SKM-1 treated with dmso at 0.1 percent for 144 hours (cell line): Measurements from ENCODE around the gene MSL1.

Source experiments
- DNase-seq: peaks from one replicate; lab custom pipeline; 2025; ENCODE audit not compliant: unreplicated experiment; lab: John Stamatoyannopoulos, UW

MSL1 gene

DNA sequence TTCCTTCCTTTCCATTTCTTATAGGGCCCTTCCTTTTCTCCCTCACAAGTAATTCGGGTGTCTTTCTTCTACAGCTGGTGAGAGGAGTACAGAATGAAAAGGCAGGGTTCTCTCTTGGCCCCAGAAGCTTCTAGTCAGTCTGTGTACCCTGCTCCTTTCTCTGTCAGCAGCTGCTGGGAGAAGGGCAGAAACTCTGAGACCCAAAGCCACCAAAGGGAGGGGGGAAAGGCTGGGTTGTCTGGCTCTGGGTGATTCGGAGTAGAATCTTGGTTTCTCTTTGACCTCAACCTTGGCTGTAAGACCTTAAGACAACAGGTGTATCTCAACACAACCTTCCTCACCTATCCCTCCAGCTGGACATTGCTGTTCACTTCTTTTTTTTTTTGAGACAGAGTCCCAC is 18.1 kb upstream of the MSL1 start:
- no peak for DNase-seq

DNA sequence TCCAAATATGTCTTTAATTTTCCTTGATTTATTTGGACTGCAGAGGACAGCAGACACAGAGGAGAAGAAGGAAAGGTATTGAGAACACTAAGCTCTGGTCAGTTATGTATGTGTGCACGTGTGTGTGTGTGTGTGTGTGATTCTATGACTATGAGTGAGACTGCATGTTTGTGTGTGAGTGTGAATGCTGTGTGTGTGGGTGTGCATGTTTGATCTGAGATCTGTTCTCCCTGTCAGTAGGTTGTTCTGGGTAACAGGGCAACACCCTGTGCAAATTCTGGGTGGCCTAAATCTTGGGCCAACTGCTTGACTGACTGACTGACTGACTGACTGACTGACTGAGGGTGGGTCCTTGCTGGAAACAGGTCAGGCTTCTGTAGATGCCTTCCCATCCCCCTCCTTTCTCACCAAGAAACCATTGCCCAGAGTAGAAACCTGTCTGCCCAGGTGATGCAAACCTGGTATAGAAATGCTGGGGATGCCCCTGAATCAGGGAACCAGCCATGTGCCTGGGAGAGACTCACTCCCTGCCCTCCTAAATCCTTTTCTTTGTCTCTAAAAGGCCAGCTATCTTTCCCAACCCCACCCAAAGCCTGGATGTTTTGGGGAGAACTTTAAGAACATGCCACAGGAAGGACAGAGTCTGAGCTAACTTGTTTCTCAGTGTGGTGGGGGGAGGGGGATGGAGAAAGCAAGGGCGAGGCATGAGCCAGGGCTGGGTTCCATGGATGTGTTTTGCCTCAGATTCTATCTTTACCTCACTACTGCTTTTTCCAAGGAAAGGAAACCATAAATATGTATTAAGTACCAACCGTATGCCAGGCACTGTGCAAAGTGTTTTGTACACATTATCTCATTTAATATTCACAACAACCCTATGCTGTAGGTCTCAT is 16.9 kb upstream of the MSL1 start:
- DNase-seq: no peak

DNA sequence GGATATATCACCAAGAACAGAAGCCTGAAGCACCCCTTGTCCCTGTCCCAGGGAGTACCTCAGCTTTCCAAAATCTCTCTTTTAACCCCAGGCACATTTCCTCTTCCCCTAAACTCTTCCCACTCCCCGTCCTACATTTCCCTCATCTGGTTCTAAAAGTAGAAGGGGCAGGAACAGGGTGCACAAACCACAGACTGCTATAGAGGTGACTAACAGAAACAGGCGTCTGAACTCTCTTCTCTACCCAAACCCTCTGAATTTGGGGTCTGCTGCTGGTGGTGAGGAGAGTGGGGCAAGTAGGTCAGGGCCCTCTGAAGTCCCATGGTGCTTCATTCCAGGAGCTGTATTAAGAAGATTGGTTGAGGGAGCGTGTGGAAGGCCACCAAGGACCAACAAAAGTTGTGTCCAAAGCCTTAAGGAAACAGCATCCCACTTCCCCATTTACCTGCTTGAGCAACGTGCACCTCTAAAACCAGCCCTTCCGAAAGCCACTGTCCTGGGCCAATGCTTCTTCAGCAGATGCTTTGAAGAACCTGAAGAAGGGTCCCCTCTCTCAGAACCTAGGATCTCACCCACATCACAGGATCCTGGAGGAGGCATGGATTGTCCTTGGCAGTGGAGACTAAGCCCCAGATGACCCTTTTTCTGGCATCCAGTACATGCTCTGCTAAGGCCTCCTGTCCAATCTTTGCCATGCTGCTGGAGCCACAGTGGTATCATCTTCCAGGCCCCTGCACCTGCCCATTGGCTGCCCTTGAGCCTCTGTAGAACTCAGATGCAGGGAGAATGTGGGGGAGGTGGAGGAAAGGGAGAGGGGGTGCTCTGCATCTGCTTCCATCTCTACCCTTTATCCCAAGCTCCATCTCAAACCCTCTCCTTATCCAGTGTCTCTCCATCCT is 15.7 kb upstream of the MSL1 start:
- no peak for DNase-seq

DNA sequence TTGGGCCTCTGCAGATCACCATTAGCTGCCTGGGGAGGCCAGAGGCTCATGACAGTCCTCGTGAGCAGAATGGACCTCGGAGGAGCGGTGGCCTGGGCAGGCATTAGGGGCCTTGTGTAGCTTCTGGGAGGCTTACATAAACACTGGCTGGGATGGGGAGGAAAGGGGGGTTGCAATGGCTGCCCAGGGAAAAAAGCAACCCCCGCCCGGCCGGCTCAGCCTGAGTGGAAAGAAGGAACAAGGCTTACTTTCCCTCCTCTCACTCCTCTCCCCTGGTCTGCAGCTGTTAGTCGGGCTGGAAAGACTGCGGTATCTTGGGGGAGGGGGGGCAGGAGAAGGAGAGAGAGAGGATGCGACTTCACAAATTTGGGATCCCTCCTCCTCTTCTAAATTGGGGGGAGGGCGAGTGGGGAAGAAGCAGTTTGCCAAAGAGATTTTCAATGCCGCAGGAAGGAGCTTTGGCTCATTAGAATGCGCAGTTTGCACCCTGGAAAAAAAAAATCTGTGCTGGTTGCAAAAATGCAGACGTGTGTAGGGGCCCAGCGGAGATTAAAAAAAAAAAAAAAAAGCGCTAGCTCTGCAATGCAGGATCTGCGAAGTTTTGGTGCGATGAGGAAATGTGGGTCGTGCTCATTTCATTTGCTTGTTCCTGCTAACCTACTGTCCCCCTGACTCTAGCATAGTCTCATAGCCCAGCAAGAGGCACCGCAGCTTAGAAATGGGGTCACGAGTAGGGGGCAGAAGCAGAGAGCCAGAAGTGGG is 14.8 kb upstream of the MSL1 start:
- DNase-seq: no peak

DNA sequence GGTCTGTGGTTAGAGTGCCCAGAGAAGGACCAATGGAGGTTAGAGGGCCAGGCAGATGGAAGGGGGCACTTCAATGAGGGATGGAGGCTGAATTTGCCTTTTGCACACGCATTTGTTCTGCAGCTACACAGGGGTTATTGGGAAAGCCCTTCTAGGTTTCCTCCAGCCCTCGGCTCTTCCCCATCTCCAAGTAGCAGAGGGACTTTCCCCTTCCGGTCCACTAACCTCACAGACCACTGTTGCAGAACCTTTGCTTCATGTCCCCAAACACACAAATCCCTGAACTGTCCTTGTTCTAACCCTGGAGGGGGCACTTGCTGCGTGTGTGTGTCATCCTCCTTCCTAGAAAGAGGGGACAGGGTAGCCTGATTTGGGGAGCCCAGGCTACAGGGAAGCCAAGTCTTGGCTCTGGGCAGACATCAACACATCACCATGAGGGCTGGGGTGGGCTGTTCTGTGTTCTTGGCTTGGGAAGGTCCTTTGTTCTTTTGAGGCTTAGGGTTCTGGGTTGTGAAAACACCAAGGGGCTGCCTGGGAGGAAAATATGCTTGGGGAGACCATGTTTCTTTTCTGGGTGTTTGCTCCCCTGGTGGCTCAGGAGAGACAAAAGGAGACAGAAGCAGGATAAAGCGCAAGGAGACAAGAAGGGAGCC is 14.1 kb upstream of the MSL1 start:
- DNase-seq: peak; percentile 88

DNA sequence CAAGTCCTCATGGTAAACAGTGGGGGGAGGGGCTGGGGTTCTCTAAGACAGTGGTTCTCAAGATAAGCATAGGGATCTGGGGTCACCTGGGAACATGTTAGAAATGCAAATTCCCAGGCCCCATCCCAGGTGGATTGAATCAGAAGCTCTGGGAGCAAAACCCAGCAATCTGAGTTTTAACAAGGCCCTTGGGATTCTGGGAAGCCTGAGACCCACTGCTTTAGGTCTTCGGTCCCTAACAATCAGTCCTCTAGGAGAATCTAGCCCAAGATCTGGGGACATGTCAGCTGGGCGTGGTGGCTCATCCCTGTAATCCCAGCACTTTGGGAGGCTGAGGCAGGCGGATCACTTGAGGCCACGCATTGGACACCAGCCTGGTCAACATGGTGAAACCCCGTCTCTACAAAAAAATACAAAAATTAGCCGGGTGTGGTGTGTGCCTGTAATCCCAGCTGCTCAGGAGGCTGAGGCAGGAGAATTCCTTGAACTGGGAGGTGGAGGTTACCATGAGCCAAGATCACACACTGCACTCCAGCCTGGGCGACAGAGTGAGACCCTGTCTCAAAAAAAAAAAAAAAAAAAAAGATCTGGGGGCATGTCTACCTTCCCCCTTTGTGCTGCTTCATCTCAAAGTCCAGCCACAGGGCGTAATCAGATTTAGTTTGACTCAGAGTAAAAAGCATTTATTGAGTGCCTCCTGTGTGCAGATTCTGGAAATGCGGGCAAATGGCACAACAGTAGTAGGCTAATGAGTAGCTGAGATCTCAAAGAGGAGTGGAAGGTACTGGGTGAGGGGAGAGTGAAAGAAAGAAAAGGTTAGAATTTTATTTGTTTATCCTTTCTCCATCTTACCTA is 12.6 kb upstream of the MSL1 start:
- peak; percentile 19 for DNase-seq

DNA sequence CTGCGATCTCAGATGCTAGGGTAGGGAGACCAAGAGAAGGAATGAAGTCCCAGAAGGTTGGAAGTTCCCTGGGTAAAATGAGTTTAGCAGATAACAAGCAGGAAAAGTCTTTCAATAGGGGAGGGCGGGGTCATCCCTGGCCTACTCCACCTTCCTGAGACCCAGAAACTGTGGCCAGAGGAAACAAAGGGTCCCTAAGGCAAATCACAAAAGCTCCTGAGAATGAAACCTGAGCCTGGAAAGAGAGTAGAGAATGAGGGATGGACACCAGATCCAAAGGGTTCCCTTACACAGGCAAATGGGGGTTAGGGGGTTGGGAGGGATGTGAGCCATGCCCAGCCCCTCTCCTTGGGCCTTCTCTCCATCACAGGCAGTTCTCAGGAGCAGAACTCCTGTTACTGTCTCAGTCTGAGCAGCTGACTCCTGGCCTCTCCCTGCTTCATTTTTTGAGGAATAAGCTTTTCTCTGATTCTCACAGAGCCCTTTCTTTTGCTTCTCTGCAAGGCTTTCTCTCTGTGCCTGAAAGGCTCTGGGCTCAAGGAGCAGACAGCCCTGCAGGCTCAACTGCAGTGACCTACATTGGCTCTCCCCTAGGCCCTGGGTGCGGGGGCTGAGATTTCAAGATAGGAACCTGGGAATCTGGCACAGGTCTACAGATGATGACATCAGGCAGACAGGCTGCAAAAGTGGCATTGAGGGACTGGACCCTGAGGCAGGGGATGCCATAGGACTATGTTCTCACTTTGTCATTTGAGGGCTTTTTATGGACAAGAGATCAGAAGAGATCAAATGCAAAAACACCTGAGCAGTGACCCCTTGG is 11.5 kb upstream of the MSL1 start:
- no peak for DNase-seq

DNA sequence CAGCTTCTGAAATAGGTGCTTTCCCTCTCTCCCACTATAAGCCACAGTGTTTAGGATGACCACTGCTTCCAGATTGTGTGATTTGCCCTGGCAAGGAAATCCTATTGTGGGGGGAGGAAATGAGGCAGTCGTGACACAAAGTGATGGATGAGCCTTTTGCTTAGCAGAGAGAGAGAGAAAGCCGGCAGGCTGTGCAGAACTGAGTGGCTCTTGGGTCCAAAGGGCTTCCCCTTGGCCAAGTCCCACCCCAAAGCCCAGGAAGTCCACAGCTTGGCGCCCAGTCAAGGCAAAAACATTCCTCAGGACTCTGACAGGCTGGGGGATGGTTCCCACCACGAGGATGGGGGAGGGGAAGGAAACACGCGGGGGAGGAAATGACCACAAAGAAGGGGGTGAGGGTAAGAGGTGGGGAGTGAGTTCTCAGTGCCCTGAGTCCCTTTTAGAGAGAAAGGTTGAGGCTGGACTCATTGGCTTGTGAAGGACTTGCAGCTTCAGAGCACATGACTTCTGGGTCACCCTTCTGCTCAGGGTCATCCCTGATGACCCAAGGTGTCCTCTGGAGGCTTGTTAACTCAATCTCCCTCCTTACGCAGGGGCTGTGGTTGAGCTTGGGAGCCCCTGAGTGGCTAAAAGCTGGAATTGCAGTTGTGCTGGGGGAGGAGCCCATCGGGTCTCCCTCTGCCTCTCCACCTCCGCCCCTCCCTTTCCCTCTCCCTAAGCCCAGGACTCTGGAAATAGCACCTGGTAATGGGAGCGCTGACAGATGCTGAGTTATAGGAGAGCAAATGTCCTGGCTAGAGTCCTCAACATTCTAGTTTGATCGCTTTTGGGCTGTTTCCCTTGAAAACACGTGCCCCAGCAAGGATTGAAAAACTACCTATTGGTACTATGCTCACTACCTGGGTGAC is 10.3 kb upstream of the MSL1 start:
- peak; percentile 89 for DNase-seq

DNA sequence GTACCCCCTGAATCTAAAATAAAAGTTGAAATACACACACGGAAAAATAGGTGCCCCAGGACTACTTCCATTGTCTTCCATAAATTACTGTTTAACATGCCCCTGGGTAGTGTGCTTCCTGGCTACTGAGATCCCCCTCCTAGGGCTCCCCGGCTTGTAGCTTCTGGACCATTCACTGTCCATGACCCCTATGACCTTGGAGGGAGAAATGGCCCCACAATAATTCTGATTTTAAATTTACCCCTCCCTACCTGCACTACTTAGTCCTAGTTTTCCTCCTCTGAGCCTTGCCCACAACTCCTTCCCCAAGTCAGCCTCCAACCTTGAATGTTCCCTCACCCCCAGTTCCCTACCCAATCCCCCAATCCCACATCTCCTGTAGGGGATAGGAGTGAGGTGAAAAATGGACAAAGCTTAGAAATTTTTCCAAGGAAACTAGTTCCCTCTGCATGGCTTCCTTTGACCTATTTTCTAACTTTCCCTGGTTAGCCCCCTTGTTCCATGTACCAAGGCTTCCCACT is 9.5 kb upstream of the MSL1 start:
- DNase-seq: no peak

DNA sequence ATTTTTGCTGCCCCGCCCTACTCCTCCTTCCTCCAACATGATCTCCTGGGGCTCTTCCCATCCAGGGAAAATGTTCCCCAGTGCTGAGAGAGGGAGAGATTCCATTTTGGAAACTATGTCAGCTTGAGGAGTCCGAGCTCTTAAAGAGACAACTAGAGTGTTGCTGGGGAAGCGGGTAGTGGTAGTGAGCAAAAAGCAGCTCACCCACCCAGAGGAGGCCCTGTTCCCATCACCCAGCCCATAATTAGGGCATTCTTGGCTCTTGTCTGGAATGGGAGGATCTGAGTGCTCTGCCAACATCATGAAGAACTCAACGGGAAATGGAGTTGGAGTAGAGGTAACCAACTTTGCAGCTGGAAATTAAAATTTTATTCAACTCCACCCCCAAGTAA is 9.1 kb upstream of the MSL1 start:
- no peak for DNase-seq

DNA sequence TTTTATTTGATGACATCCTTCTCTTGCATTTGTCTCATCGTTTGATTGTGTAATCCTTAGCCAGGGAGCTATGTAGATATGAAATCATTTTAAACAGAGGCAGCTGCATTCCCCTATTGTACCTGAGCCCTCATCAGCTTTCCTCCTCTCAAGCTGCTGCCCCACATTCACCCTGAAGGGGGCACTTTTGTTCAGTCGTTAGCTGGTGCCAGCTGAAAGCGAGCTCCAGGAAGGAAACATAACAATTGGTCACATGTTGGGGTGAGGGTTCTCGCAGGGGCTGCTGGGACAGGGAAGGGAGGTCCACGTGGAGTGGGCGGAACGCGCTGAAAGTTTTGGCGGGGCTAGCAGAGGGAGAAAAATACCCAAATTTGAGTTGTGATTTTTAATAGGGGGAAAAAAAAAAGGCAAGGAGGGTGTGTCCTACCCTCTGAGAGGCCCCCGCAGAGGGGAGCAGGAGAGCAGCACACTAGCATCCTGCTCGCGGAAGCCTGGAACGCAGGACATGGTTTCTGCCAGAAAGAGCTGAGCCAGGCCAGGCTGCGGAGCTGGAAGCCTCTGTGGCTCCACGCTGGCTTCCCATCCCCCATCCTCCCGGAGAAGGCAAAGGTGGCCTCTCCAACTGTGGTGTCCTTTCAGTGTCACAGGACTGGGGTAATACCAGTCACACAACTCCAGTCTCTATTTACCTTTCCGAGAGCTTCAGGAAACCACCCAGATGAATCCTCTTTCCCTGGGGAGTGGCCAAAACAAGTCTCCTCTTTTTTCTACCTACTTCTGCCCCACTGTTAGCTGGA is 8.5 kb upstream of the MSL1 start:
- DNase-seq: peak; percentile 92

DNA sequence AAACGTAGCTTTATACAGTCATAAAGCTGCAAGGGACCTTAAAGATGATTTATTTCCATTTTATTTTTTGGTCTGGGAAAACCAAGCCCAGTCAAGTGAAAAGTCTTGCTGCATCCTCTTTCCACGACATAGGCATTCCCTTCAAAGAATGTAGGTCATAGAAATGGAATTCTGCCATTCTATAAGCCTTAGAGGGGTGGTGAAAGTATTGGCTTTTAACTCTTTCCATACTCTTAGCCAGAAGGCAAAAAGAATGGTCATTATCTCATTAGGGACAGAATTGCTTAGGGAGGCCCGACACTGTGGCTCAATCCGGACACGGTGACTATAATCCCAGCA is 7.9 kb upstream of the MSL1 start:
- no peak for DNase-seq

DNA sequence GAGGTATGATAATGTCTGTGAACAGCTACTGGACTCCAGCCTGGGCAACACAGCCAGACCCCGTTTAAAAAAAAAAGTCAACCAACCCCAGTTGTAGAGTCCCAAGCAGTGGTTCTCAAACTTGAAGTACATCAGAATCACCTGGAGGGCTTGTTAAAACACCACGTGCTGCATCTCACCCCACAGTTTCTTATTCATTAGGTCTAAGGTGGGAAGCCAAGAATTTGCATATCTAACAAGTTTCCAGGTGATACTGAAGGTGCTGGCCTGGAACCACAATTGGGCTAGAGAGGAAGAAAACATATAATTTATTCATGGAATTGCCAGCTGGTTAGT is 6.7 kb upstream of the MSL1 start:
- DNase-seq: no peak

DNA sequence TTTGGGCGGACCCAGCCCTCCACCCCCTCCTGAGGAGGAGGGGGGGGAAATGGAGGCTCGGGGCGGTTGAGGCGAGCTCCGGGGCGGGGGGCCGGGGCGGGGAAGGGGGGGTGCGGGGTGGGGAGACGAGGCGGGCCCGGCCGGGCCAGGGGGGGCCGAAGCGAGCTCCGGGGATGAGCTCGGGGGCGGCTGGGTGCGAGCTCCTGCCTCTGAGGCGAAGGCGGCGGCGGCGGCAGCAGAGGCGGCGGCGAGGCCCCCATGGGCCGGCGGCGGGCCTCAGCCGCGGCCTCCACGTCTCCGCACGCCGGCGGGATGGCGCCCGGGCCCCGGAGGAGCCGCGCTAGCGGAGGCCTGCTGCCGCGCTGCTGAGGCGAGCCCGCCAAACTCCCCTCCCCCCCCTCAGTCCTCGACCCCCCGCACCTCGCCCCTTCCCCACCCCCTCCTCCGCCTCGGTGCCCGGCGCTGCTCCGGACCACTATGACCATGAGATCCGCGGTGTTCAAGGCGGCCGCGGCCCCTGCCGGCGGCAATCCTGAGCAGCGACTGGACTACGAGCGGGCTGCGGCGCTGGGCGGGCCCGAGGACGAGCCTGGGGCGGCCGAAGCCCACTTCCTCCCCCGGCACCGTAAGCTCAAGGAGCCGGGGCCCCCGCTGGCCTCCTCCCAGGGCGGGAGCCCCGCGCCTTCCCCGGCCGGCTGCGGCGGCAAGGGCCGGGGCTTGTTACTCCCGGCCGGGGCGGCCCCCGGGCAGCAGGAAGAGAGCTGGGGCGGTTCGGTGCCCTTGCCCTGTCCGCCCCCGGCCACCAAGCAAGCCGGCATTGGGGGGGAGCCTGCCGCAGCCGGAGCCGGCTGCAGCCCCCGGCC is 596 bp downstream of the MSL1 start:
- no peak for DNase-seq

DNA sequence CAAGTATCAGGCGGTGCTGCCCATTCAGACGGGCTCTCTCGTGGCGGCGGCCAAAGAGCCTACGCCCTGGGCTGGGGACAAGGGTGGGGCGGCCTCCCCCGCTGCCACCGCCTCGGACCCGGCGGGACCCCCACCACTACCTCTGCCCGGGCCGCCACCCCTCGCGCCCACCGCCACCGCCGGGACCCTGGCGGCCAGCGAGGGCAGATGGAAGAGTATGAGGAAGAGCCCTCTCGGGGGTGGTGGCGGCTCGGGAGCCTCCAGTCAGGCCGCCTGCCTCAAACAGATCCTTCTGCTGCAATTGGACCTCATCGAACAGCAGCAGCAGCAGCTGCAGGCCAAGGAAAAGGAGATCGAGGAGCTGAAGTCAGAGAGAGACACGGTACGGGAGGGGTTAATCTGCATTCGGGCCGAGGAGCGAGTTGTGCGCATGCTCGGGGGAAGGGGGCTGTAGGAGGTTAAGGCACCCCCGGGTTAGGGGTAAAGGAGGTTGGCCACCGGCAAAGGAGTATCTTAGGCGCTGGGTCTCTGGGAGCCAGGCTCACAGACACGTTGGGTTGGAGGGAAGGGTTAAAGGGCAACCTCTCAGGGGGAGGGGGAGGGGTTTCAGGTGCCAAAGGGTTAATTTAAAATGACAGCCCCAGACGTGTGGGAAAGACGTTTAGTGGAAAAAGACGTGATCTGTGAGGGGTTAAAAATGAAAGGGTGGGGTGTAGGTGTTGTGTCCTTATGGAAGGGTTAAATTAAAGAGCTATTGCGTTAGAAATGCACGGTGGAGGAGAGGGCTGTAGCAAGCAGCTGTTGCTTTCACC is 1.4 kb downstream of the MSL1 start:
- peak; percentile 28 for DNase-seq

DNA sequence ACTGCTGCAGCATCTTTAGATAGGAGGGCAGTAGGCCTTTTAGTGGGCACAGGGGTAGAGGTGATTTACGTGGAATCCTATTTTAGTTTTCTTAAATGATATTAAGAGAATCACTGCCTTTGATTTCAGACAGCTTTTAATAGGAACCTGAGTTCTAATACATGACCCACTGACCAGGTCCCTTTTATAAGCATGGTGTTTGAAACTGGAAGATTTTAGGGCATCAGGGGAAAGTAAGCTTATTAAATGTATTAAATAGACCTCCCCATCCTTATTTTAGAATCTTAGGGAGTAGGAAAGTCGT is 2.0 kb downstream of the MSL1 start:
- DNase-seq: no peak
